Prostate gland (tissue), 2 donors: ENCODE data around the gene TRIM7.
"Not testable (repeated sequence)": the region's sequence is repeated elsewhere in the genome, so short reads cannot be mapped to it uniquely, and the experiment has no call there.

Source experiments
- POLR2A ChIP-seq: fragments of 450-650 bp; IDR thresholded peaks from one replicate; pipeline ENCODE4 v1.6.1; 2016; ENCODE audit warnings: antibody characterized with exemption, mild to moderate bottlenecking
- POLR2AphosphoS5 ChIP-seq: sonication (generic); formaldehyde crosslinking; IDR thresholded peaks from one replicate; pipeline ENCODE4 v1.6.1; 2017; ENCODE audit warnings: antibody characterized with exemption
- TF ChIP-seq, protein P1 (sequence below), 4 experiments: fragments of 200-600 bp in 2 of 4; fragments of 450-650 bp in 2 of 4; sonication (generic) in 2 of 4; IDR thresholded peaks; 1 replicate in 3 of 4; 2 replicates in 1 of 4; pipeline ENCODE4 v1.5.1; 2016 to 2019; ENCODE audit warnings: antibody characterized with exemption in 4 of 4, mild to moderate bottlenecking in 2 of 4, moderate library complexity in 2 of 4

DNA sequence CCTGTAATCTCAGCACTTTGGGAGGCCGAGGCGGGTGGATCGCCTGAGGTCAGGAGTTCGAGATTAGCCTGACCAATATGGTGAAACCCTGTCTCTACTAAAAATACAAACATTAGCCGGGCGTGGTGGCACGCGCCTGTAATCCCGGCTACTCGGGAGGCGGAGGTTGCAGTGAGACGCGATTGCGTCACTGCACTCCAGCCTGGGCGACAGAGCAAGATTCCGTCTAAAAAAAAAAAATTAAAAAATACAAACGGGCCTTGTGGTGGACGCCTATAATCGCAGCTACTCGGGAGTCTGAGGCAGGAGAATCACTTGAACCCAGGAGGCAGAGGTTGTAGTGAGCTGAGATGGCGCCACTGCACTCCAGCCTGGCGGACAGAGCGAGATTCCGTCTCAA lies 4.0 kb upstream of the TRIM7 start:
- TF ChIP-seq, protein P1, sequence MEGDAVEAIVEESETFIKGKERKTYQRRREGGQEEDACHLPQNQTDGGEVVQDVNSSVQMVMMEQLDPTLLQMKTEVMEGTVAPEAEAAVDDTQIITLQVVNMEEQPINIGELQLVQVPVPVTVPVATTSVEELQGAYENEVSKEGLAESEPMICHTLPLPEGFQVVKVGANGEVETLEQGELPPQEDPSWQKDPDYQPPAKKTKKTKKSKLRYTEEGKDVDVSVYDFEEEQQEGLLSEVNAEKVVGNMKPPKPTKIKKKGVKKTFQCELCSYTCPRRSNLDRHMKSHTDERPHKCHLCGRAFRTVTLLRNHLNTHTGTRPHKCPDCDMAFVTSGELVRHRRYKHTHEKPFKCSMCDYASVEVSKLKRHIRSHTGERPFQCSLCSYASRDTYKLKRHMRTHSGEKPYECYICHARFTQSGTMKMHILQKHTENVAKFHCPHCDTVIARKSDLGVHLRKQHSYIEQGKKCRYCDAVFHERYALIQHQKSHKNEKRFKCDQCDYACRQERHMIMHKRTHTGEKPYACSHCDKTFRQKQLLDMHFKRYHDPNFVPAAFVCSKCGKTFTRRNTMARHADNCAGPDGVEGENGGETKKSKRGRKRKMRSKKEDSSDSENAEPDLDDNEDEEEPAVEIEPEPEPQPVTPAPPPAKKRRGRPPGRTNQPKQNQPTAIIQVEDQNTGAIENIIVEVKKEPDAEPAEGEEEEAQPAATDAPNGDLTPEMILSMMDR (IDR thresholded peaks at IDR 0.05): not testable (repeated sequence)
- TF ChIP-seq POLR2AphosphoS5, POLR2A: not testable (repeated sequence)
